NOMO-1 treated with dmso at 0.1 percent for 144 hours (cell line): ENCODE results near the gene ROPN1.
"Not testable (repeated sequence)": the region's sequence is repeated elsewhere in the genome, so short reads cannot be mapped to it uniquely, and the experiment has no call there.

Experiments
- DNase-seq: peaks from one replicate; lab custom pipeline; 2025; ENCODE audit not compliant: unreplicated experiment; lab: John Stamatoyannopoulos, UW

The ROPN1 gene

GRCh38 chr3:123991730-123992588 lies at the start of gene ROPN1:
Gene ROPN1, minus strand, starts transcription at chr3:123992124. Its CDS starts 11,643 bp downstream, at chr3:123980481.
- DNase-seq = not testable (repeated sequence)

GRCh38 chr3:124041553-124041952 lies 49.6 kb upstream of the ROPN1 start:
- no peak for DNase-seq

GRCh38 chr3:124037326-124037725 lies 45.4 kb upstream of the ROPN1 start:
- DNase-seq = no peak

DNA sequence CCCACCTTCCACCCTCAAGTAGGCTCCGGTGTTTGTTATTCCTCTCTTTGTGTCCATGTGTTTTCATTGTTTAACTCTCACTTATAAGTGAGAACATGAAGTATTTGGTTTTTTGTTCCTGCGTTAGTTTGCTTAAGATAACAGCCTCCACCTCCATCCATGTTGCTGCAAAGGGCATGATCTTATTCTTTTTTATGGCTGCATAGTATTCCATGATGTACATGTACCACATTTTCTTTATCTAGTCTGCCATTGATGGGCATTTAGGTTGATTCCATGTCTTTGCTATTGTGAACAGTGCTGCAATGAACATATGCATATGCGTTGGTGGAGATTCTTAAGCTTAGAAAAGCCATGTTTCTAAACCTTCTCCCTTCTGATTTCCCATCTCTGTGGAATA lies 44.3 kb upstream of the ROPN1 start:
- not testable (repeated sequence) for DNase-seq

- no peak for DNase-seq
Observed at GRCh38 chr3:124035463-124036121, 43.7 kb upstream of the ROPN1 start.

- DNase-seq = no peak
Observed at GRCh38 chr3:124034844-124035152, 42.9 kb upstream of the ROPN1 start.

DNA sequence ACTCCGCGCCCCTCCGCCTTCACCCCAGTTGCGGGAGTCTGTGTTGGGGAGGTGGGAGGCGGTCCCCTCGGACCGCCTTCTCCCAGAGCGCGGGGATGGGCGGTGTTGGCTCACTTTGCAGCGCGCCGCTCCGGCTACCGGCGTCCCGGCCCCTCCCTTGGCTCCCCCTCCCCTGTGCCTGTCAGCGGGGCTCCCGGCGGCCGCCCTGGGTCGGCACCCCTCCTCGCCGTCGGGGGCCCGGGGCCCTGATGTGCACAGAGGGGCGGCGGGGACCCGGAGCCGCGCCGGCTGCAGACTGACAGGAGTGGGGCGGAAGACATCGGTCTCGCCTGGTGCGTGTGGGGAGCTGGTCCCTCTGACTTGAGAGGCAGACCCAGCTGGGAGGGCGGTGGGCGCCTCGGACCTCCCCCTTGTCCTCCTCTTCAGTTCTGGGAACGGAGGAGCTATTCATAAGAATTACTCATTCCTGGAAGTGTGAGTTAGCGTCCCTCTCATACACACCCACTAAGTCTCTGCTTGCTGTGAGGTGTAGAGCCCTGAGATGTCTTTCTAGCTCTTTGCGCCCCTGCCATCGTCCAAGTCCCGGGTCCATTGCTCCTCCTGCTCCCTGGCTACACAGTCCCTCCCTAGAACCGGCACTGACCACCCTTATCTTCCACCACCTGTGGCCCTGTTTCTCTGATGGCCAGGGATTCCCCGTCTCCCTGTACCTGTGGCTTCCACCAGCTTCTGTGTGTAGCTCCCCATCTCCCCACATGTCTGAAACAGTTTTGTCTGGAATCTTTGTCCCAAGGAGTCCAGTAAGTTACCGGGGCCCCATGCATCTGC lies 42.3 kb upstream of the ROPN1 start:
- DNase-seq = no peak

DNA sequence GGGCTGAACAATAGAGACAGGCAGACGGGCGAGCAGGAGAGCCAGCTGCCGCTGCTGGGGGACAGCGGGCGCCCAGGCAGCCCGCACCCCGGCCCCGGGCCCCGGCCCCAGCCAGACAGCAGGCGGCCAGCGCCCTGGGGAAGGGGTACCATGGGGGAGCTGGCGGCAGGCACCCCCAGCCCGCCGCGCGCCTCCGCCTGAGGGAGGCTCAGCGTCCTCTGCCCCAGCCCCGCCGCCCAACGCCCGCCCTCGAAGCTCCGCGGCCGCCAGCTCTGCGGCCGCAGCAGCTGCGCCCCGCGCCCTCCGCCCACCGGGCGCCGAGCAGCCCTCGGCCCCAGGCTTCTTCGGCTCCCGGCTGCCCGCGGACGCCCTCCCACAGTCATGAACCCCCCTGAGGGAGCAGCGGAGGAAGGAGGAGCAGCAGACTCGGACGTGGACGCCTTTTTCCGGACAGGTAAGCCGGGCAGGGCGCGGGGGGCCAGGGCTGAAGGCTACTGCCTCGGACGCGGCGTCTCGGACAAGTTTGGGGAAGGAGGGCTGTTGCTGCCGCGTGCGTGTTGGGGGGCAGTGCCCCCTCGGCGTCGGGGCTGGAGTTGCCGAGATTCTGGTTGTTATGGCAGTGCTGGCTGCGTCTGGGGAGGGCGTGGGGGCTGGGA lies 41.6 kb upstream of the ROPN1 start, which contains the start of gene KALRN:
Gene KALRN (plus strand): TSS at position 10 of the 656 bp plus-strand sequence.
- no peak for DNase-seq

DNA sequence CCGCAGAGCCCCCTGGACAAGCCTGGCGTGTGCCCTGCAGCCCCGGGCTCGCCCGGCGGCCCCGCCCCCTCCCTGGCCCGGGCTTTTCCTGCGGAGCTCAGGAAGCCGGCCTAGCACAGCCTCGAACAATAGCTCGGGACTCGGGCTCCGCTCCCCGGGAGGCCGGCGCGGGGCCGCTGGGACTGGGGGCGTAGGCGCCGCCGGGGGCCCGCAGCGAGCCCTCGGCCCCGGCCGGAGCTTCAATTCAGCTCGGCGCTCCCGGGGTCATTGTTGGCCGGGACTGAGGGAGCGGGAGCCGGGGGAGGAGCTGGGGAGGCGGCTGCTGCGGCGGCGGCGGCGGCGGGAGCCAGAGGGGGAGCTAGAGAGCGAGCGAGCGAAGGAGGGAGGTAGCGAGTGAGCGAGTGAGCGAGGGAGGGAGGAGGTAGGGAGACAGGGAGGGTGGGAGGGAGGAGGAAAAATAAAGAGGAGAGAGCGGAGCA lies 41.0 kb upstream of the ROPN1 start:
- DNase-seq = peak; percentile 40

GRCh38 chr3:124032311-124032880 lies 40.5 kb upstream of the ROPN1 start:
- DNase-seq = no peak

DNA sequence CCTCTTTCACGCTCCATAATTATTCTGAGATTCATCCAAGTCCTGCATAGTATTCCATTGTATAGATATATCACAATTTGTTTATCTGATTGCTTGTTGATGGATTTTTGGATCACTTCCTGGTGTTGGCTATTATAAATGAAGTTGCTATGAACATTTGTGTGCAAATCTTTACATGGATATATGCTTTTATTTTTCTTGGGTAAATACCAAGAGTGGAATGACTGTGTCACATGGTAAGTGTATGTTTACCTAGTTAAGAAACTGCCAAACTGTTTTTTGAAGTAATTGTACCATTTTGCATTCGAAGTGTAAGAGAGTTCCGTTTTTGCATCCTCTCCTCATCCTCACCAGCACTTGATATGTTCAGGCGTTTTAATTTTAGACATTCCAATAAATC lies 34.6 kb upstream of the ROPN1 start:
- no peak for DNase-seq

- DNase-seq = not testable (repeated sequence)
Observed at GRCh38 chr3:124023531-124023930, 31.6 kb upstream of the ROPN1 start.

GRCh38 chr3:124019291-124019690 lies 27.4 kb upstream of the ROPN1 start:
- no peak for DNase-seq

- DNase-seq = not testable (repeated sequence)
Observed at GRCh38 chr3:124017502-124017901, 25.6 kb upstream of the ROPN1 start.

DNA sequence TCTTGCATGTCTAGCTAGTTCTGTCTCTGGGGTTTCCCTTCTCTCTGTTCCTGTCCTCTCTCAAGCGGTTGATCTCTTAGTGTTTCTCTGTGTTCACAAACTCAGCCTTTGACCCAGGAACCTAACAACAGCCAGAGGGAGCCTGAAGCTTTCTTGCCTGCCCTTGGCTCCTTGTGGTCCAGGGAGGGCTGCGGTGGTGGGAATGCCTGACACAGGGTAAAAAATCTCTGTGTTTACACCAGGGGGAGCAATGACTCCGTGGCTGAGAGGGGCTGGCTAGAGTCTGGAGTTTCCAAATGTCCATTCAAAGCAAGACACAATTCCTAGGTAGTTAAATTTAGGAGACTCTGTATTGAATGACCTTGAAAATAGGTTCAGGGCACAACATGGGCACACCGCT lies 24.6 kb upstream of the ROPN1 start:
- not testable (repeated sequence) for DNase-seq

- DNase-seq = no peak
Observed at GRCh38 chr3:124014366-124014942, 22.5 kb upstream of the ROPN1 start.

DNA sequence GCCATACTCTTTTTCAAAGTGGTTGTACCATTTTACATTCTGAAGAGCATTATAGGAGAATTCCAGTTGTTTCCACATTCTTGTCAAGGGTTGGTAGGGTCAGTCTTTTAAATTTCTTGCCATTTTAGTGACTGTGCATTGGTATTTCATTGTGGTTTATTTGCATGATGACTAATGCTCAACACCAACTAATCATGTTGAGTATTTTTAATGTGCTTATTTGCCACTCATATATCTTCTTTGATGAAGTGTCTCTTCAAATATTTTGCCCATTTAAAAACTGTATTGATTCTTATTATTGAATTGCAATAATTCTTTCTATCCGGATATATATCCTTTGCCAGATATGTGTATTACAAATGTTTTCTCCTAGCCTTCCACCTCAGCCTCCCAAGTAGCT lies 16.4 kb upstream of the ROPN1 start:
- not testable (repeated sequence) for DNase-seq

DNA sequence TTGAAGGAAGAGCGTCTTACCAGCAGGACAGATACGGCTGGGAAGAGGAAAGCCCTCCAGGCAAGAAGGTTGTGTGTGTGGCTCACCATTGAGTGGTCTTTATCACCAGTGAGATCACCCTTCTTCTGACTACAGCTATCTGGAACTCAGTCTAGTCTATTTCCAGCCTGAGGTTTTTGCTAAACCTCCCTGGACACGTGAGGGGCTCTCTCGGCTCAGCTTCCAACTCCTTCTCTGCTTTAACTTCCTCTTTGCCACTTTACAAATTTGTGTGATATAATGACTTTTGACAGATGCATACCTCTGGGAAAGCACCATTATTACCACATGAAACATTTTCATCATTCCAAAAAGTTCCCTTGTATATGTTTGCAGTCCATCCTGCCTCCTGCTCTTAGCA lies 15.3 kb upstream of the ROPN1 start:
- DNase-seq = peak; percentile 15

- DNase-seq = not testable (repeated sequence)
Observed at GRCh38 chr3:124002405-124003079, 10.6 kb upstream of the ROPN1 start.

GRCh38 chr3:124001366-124001765 lies 9.4 kb upstream of the ROPN1 start:
- not testable (repeated sequence) for DNase-seq
